Adrenal gland (tissue), 12 donors: ENCODE measurements around the gene COL8A2. TPM values are rescaled to one million over a fixed set of nuclear protein-coding genes. Genes with fewer than 3 reads are reported as not detected.

ENCODE experiments used
- DNase-seq, 7 donors: peaks; one replicate each; pipeline ENCODE4 v3.0.0-alpha.2; 2019 to 2020
- H3K27ac ChIP-seq, 5 donors: fragments of 200-600 bp; sonication (generic) in 4 of 5; 1 replicate in 3 of 5; 2 replicates in 2 of 5; pipeline versions ENCODE4 v1.5.1 to v1.8.0; 2016 to 2020; ENCODE audit warnings: mild to moderate bottlenecking in 1 of 5
- H3K27me3 ChIP-seq: fragments of 200-600 bp; 2 replicates; pipeline ENCODE4 v1.8.0; 2021
- H3K36me3 ChIP-seq, 2 donors: fragments of 200-600 bp; replicated peaks in 1 of 2; 1 replicate in 1 of 2; 2 replicates in 1 of 2; pipeline versions ENCODE4 v1.5.1 to v1.8.0; 2018 to 2022
- H3K4me1 ChIP-seq, 2 donors: fragments of 200-600 bp; replicated peaks in 1 of 2; 1 replicate in 1 of 2; 2 replicates in 1 of 2; pipeline versions ENCODE4 v1.5.1 to v1.8.0; 2018 to 2021
- H3K4me3 ChIP-seq, 4 donors: fragments of 200-600 bp; sonication (generic) in 3 of 4; one replicate each; pipeline ENCODE4 v1.5.1; 2016 to 2018
- H3K9me3 ChIP-seq, 3 donors: fragments of 200-600 bp; sonication (generic) in 1 of 3; replicated peaks in 1 of 3; 1 replicate in 2 of 3; 2 replicates in 1 of 3; pipeline versions ENCODE4 v1.5.1 to v1.8.0; 2016 to 2021
- POLR2A ChIP-seq, 2 donors: fragments of 450-650 bp; IDR thresholded peaks; one replicate each; pipeline ENCODE4 v1.6.1; 2017; ENCODE audit warnings: antibody characterized with exemption in 2 of 2, mild to moderate bottlenecking in 2 of 2, moderate library complexity in 1 of 2
- WGBS, 4 donors: extraction: QIAGEN DNeasy Blood & Tissue Kit in 2 of 4; methylation state at CpG; one replicate each; pipeline versions ENCODE4 v1.1.5 to v1.1.7; 2013 to 2017; 5-methylcytosine and 5-hydroxymethylcytosine counted together
- intact Hi-C, 2 donors: fragments of 100-400 bp; cut with DNase I; formaldehyde crosslinking; loops; one replicate each; pipeline versions ENCODE4 v1.14.1 to v1.15.0; 2022 to 2023
- polyA plus RNA-seq, 3 donors: library from polyadenylated mRNA; stranded (reverse); fragments of 200-250 nt in 2 of 3; fragments of 350-450 nt in 1 of 3; fragmentation: Illumina TruSeq in 1 of 3; extraction: RNeasy Lipid Tissue Mini Kit (QIAGEN cat#74804) in 1 of 3; gene quantifications; one replicate each; pipeline ENCODE4 v1.2.3, GENCODE V29; 2013 to 2014
- total RNA-seq, 9 donors: library from RNA; depleted of rRNA in 4 of 9; stranded (reverse); fragments of >200 nt in 4 of 9; fragments of 120-200 nt in 1 of 9; fragmentation: NEBNext Ultra II Directional in 1 of 9; extraction: Animal tissue kit (Norgen Biotek cat#: 25700) in 1 of 9; gene quantifications; one replicate each; pipeline versions ENCODE4 v1.1.0 to v1.2.4, GENCODE V29; 2013 to 2023
- TF ChIP-seq, protein P1 (sequence below), 6 experiments: fragments of 450-650 bp in 4 of 6; fragments of 200-600 bp in 2 of 6; sonication (generic) in 1 of 6; IDR thresholded peaks; 1 replicate in 5 of 6; 2 replicates in 1 of 6; pipeline versions ENCODE4 v1.5.1 to v1.8.0; 2016 to 2021; ENCODE audit warnings: antibody characterized with exemption in 6 of 6, mild to moderate bottlenecking in 2 of 6, moderate library complexity in 1 of 6
- donor health status: healthy with polysubstance abuse.
- donor health status: Bipolar disorder and iron deficiency.
- donor health status: DM: yes; HTN: yes; CAD: no.
- donor health status: DM: no; HTN: no; CAD: no.
- donor health status: DM: no; HTN: no; CAD: no.
- donor health status: DM: yes; HTN: yes; CAD: no.

Gene COL8A2
- total and polyA plus RNA-seq, 12 donors: 0.66 to 6.6 (median 1.9) TPM

DNA sequence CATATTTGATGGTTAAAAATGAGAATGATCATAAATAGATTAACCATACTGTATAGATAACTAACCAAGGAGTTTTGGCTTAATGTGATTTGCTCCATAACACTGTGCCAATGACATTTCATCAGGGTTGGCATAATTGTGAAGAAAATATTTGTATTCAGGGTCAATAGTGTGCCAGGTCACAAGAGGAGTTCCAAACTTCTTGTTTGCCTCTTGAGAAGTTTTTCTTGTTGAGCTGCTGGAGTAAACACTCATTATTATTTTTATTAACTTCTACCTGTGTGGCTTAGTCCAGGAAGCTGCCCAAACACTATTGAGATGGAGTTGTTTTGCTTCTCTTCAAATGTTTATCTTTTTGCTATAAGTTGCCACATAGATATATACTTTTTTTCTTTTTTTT, 38.4 kb upstream of the COL8A2 start:
- Histone ChIP-seq H3K27ac (no peak overlapping the region), H3K36me3 (peaks cover 0 to 9% of the 10 kb centered on the region in 2 donors), H3K9me3 (no peaks in the 10 kb centered on the region), H3K4me3 (no peak overlapping the region), H3K4me1 (peaks cover 38 to 60% of the 10 kb centered on the region in 2 donors), H3K27me3 (no peaks in the 10 kb centered on the region)
- TF ChIP-seq, protein P1, sequence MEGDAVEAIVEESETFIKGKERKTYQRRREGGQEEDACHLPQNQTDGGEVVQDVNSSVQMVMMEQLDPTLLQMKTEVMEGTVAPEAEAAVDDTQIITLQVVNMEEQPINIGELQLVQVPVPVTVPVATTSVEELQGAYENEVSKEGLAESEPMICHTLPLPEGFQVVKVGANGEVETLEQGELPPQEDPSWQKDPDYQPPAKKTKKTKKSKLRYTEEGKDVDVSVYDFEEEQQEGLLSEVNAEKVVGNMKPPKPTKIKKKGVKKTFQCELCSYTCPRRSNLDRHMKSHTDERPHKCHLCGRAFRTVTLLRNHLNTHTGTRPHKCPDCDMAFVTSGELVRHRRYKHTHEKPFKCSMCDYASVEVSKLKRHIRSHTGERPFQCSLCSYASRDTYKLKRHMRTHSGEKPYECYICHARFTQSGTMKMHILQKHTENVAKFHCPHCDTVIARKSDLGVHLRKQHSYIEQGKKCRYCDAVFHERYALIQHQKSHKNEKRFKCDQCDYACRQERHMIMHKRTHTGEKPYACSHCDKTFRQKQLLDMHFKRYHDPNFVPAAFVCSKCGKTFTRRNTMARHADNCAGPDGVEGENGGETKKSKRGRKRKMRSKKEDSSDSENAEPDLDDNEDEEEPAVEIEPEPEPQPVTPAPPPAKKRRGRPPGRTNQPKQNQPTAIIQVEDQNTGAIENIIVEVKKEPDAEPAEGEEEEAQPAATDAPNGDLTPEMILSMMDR (IDR thresholded peaks at IDR 0.05): no peak
- TF ChIP-seq POLR2A (IDR thresholded peaks at IDR 0.05): no peak
- intact Hi-C loops: no loop called here
- DNase-seq: no peak

DNA sequence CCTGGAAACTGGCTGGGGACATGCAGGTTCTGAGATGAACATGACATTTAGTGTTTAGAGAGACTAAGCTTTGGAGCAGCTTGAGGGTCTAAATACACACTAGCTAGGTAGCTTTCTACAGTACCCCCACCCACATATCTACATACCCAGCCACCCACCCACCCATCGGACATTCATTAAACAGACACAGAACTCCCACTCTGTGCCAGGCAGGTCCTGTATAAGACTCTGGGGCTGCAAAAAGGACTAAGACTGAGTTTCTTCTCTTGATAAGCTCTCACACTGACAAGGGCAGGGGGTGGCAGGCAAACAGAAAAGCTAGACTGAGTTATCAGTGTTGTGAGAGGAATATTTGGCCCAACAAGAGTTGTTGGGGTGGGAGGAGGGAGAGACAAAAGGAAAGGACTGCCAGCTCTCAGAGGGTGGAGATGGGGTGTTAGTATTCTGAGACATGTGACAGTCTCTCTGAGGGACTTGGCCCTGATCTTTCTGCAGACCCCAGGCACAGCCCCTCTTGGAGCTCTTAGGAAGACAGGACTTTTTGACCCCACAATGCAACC, 37.7 kb upstream of the COL8A2 start:
- no peak overlapping the region for H3K4me3 ChIP-seq
- H3K4me1 ChIP-seq: peaks cover 44 to 66% of the 10 kb centered on the region in 2 donors
- no peaks in the 10 kb centered on the region for H3K27me3 ChIP-seq
- DNase-seq: no peak
- peaks cover 0 to 7% of the 10 kb centered on the region in 2 donors for H3K36me3 ChIP-seq
- intact Hi-C loops: no loop called here
- 64 to 100% (median 92%) methylated on average over 1 of the region's 1 CpG for WGBS, 4 donors
- no peaks in the 10 kb centered on the region for H3K9me3 ChIP-seq
- peak overlapping the region in 3 of 5 donors; percentile 28 to 78 (median 76) for H3K27ac ChIP-seq
- TF ChIP-seq, protein P1 (IDR thresholded peaks at IDR 0.05): no peak
- no peak for TF ChIP-seq POLR2A (IDR thresholded peaks at IDR 0.05)

DNA sequence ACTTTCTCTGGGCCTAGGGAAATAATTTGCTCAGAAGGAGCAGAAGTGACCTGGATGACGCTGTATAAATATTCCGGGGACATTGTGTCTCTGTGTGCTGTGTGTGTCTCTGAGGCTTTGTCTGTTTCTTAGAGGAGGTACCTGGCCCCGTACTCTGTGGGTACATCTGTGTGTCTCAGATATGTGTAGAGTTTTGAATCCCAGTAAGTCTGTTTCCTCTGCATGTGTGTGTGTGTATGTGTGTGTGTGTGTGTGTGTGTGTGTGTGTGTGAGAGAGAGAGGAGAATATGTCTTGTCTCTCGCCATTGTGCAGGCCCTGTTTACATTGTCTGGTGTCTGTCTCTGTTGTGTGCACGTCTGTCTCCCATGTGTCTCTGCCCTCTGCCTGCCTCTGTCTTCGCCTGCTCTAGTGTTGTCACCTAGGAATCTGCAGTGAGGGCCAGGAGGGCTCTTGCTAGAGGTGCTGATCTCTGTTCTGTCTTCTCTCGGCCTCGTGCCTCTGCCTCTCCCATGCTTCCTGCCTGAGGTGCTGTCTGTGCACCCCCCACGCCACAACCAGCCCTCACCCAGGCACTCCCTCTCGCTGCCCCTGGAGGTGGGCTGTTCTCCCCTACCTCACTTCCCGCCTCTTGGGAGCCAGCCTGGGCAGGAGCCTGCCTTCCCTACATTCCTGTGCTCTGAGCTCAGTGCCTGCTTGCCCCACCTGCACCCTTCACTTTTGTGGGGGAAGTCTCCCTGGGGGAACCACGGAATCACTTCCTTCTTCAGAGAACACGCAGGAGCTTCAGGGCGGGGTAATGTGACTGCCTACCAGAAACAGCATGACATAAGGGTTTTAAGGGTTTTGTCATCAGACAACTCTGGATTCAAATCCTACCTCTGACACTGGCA, 36.9 kb upstream of the COL8A2 start:
- 51 to 70% (median 56%) methylated on average over 10 to 14 of the region's 14 CpGs for WGBS, 4 donors

DNA sequence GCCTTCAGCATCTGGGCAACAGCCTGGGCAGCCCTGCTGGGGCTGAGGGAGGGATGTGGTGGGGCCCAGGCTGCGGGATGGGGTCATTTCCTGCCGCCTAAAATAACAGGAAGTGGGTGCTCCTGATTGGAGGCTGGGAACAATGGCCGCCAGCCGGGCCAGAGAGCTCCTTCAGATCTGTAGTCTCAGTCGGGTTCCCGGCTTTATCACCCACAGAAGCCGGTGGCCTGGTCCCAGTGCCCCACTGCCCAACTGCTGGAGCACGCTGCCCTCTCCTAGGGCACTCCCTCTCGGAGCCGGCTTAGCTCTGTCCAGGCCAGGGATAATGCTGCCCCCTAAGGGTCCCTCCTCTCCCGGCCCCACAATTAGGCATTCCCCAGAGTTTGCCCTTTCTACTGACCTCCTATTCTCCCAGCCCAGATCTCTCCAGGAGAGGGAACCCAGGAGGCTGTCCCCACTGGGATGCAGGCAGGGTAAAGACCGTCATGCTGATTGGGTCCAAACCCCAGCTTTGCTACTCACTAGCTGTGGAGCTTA, 36.0 kb upstream of the COL8A2 start:
- H3K9me3 ChIP-seq: no peaks in the 10 kb centered on the region
- H3K27me3 ChIP-seq: no peaks in the 10 kb centered on the region
- intact Hi-C loops: no loop called here
- peak overlapping the region in 4 of 5 donors; percentile 51 to 78 (median 72) for H3K27ac ChIP-seq
- H3K4me1 ChIP-seq: peaks cover 45 to 60% of the 10 kb centered on the region in 2 donors
- TF ChIP-seq POLR2A (IDR thresholded peaks at IDR 0.05): no peak
- TF ChIP-seq, protein P1 (IDR thresholded peaks at IDR 0.05): no peak
- H3K36me3 ChIP-seq: no peaks in the 10 kb centered on the region
- peak in 5 of 7 donors; percentile 39 to 78 (median 61) for DNase-seq
- WGBS, 4 donors: 33 to 52% (median 41%) methylated on average over 4 to 12 of the region's 12 CpGs
- H3K4me3 ChIP-seq: peak overlapping the region in 1 of 4 donors; percentile 30

More for the DNA sequence above, 36.9 kb upstream of the COL8A2 start:
- no peak overlapping the region for H3K4me3 ChIP-seq
- TF ChIP-seq, protein P1 (IDR thresholded peaks at IDR 0.05): no peak
- TF ChIP-seq POLR2A (IDR thresholded peaks at IDR 0.05): no peak
- no peaks in the 10 kb centered on the region for H3K9me3 ChIP-seq
- intact Hi-C loops: no loop called here
- no peaks in the 10 kb centered on the region for H3K27me3 ChIP-seq
- peak overlapping the region in 3 of 5 donors; percentile 51 to 78 (median 76) for H3K27ac ChIP-seq
- peaks cover 46 to 64% of the 10 kb centered on the region in 2 donors for H3K4me1 ChIP-seq
- DNase-seq: peak in 2 of 7 donors; percentile 19 to 34
- no peaks in the 10 kb centered on the region for H3K36me3 ChIP-seq
